AG09319 (cell line): ENCODE measurements around the gene FDX1.
"Not testable (repeated sequence)": the region's sequence is repeated elsewhere in the genome, so short reads cannot be mapped to it uniquely, and the experiment has no call there.

Experiments used
- DNase-seq: peaks from one replicate; pipeline ENCODE4 v3.0.0-alpha.2; 2010; ENCODE audit warnings: low read depth; ENCODE audit errors: extremely low read depth
- TF ChIP-seq, protein P1 (sequence below): IDR thresholded peaks from 2 replicates; pipeline ENCODE4 v1.5.1; 2011; ENCODE audit warnings: low read depth, mild to moderate bottlenecking, inconsistent platforms, low read length, moderate library complexity

Gene FDX1, protein sequence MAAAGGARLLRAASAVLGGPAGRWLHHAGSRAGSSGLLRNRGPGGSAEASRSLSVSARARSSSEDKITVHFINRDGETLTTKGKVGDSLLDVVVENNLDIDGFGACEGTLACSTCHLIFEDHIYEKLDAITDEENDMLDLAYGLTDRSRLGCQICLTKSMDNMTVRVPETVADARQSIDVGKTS

DNA sequence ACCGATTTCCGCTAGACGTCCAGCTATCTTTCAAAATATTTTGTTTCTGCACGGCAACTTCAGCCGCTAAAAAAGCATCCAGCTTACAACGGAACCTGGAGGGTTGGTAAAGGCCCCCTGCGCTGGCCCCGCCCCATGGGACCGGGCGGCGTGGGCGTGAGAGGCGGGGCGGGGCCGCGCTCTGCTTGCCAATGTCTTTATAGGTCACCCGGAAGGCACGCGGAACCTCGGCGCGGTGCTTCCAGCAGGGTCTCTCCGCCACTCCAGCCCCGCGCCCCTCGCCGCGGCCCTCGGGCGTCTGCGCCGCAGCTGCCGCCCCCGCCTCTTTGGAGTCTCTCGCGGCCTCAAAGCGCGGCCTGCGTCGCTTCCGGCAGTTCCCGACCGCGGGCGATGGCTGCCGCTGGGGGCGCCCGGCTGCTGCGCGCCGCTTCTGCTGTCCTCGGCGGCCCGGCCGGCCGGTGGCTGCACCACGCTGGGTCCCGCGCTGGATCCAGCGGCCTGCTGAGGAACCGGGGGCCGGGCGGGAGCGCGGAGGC is at the start of gene FDX1:
FDX1 (plus strand) TSS at position 218 of the 536 bp plus-strand sequence; CDS start at position 391, 173 bp downstream.
- peak; percentile 53 for DNase-seq
- TF ChIP-seq, protein P1, sequence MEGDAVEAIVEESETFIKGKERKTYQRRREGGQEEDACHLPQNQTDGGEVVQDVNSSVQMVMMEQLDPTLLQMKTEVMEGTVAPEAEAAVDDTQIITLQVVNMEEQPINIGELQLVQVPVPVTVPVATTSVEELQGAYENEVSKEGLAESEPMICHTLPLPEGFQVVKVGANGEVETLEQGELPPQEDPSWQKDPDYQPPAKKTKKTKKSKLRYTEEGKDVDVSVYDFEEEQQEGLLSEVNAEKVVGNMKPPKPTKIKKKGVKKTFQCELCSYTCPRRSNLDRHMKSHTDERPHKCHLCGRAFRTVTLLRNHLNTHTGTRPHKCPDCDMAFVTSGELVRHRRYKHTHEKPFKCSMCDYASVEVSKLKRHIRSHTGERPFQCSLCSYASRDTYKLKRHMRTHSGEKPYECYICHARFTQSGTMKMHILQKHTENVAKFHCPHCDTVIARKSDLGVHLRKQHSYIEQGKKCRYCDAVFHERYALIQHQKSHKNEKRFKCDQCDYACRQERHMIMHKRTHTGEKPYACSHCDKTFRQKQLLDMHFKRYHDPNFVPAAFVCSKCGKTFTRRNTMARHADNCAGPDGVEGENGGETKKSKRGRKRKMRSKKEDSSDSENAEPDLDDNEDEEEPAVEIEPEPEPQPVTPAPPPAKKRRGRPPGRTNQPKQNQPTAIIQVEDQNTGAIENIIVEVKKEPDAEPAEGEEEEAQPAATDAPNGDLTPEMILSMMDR, result peak; percentile 25

- TF ChIP-seq, protein P1, result no peak
- DNase-seq, result no peak
These were observed 48.7 kb upstream of the FDX1 start for GRCh38 chr11:110380836-110381622.

GRCh38 chr11:110388231-110388630 is 41.5 kb upstream of the FDX1 start:
- DNase-seq, result not testable (repeated sequence)

GRCh38 chr11:110389965-110390364 is 39.8 kb upstream of the FDX1 start:
- TF ChIP-seq, protein P1, result no peak
- no peak for DNase-seq

- TF ChIP-seq, protein P1, result no peak
These were observed 37.7 kb upstream of the FDX1 start for GRCh38 chr11:110392056-110392455.

DNA sequence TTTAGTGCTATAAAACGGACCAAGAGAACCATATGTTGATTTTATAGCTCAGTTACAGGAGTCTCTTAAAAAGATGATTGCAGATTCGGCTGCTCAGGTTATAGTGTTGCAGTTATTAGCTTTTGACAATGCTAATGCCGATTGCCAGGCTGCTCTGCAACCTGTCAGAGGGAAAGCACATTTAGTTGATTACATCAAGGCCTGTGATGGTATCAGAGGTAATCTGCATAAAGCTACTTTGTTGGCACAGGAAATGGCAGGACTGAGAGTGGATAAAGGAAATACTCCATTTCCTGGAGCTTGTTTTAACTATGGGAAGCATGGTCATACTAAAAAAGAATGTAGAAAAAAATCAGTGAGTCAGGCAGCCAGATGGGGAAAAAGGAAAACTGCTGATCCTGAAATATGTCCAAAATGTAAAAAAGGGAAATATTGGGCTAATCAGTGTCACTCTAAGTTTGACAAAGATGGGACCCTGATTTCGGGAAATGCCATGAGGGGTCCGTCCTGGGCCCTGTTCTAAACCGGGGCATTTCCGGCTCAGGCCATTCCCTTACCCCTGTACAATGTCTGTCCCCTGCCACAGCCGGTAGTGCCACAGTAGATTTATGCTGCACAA is 32.0 kb upstream of the FDX1 start:
- DNase-seq, result not testable (repeated sequence)

More at GRCh38 chr11:110392056-110392455, 37.7 kb upstream of the FDX1 start:
- no peak for DNase-seq

DNA sequence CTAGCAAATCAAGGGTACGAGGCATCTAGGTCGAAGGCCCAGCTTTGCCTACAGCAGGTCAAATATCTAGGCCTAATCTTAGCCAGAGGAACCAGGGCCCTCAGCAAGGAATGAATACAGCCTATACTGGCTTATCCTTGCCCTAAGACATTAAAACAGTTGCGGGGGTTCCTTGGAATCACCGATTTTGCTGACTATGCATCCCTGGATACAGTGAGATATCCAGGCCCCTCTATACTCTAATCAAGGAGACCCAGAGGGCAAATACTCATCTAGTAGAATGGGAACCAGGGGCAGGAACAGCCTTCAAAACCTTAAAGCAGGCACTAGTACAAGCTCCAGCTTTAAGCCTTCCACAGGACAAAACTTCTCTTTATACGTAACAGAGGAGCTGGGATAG is 26.2 kb upstream of the FDX1 start:
- not testable (repeated sequence) for DNase-seq

DNA sequence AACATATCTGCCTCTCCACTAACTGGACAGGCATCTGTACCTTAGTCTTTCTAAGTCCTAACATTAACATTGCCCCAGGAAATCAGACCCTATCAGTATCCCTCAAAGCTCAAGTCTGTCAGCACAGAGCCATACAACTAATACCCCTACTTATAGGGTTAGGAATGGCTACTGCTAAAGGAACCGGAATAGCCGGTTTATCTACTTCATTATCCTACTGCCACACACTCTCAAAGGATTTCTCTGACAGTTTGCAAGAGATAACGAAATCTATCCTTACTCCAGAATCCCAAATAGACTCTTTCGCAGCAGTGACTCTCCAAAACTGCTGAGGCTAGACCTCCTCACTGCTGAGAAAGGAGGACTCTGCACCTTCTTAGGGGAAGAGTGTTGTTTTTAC is 24.1 kb upstream of the FDX1 start:
- DNase-seq, result not testable (repeated sequence)

- TF ChIP-seq, protein P1, result no peak
- no peak for DNase-seq
These were observed 22.4 kb upstream of the FDX1 start for GRCh38 chr11:110407315-110407714.
